HG03520 (cell line): ENCODE results near the gene MEX3B.

Source experiments
- ATAC-seq: cut with Tn5 transposase; IDR thresholded peaks from one replicate; pipeline ENCODE4 v1.9.1; 2021; ENCODE audit warnings: mild to moderate bottlenecking, moderate library complexity; ENCODE audit not compliant: unreplicated experiment

Gene MEX3B

DNA sequence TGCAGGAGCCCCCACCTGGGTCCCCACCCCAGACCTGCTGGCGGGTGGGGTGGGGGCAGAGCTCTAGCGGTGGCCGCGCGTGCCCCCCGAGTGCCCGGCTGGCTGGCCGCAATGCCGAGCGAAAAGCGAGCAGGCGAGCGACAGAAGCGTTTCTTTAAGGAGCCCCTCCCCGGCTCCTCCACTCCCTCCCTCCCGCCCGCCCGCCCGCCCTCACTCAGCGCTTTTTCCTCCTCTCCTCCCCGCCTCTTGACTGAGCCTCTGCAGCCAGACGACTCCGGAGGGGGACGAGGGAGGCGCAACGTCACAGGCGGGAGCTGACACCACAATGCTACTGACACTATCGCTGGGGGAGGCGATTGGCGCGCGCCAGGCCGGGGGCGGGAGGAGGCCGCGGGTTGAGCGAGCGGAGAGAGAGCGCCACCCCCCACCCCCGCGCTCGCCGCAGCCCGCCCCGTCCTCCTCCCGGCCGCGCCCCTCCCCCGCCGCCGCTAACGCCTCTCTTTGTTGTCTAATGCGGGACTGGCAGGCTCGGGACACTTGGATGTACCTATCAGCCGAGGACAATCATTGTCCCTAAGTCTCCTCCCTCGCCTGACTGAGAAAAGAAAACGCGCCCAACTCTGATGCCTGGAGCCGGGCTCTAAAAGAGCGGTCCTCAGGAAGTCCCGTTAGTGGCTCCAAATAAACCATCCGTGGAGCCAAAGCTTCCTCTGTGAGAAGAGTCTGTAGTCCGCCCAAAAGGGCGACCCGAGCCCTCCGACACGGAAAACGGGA, at the start of gene MEX3B:
Gene MEX3B (minus strand): TSS at position 127 of the 774 bp plus-strand sequence. CDS start 313 bp downstream, outside the sequence.
- peak; percentile 66 for ATAC-seq

DNA sequence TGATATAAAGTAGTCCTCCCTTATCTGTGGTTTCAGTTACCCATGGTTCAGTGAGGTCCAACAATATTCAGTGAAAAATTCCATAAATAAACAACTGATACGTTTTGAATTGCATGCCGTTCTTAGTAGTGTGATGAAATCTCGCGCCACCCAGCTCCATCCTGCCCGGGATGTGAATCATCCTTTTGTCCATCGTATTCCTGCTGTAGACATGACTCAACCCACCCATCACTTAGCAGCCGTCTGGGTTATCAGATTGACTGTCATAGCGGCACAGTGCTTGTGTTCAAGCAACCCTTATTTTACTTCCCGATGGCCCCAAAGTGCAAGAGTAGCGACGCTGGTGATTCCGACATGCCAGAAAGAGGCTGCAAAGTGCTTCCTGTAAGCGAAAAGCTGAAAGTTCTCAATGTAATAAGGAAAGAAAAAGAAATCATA, 48.0 kb upstream of the MEX3B start:
- no peak for ATAC-seq

DNA sequence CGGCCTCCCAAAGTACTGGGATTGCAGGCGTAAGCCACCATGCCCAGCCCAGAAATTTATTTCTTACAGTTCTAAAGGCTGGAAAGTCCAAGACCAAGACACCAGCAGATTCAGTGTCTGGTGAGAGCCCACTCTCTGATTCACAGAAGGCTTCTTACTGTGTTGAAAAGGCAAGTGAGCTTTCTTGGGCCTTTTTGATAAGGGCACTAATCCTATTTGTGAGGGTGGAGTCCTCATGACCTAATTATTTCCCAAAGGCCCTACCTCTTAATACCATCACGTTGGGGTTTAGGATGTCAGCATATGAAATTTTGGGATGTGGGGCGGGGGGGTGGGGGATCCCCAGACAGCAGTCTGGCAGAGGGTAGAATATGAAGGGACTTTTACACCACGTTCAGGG, 47.5 kb upstream of the MEX3B start:
- ATAC-seq = no peak

DNA sequence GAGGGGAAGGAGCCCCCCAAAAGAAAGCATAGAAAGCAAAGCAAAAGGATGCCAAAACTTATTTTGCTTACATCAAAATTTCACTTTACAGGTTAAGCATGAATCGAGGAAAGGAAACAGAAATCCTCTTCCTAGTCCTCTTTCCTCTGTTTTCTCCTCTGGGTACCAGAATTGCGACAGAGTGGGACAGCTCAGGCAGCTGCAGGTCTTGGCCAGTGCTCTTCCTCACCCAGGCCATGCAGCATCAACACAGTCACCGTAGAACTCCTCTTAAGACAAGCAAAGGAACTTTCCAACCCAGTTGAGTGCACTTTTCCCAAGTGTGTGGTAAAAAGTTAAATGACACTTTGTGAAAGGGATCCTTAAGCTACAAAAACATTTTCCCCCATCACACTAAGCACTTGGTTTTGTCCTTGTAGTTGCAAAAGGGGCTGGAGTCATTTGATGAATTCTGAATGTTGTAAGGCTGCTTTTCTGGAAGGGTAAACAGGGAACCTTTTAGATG, 45.9 kb upstream of the MEX3B start:
- no peak for ATAC-seq

DNA sequence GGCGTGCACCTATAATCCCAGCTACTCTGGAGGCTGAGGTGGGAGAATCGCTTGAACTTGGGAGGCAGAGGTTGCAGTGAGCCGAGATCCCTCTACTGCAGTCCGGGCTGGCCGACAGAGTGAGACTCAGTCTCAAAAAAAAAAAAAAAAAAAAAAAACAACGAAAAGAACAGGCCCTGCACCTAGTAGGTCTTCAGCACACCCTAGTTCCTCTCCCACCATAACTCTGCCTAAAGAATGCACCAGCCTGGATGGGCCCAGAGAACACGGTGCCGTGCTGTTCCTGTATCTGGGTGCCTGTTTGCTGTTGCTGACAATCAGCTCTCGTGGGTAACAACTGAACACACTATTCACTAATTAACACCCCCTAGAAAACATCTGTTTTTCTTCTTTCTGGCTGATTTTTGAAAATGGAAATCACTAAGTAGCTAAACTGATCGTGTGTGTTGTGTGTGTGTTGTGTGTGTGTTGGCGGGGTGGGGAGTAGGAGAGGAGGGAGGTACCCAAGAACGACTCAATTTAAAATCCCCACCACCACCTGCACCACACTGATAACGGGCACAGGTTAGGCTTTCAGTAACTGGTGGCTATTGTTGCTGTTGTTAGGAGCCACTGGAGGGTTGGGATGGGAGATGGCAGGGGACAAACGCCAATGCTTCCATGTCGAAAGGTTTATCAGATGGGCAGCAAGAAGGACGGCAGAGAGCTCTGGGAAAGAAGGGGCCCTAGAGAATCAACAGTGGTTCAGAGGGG, 40.6 kb upstream of the MEX3B start:
- ATAC-seq = no peak

DNA sequence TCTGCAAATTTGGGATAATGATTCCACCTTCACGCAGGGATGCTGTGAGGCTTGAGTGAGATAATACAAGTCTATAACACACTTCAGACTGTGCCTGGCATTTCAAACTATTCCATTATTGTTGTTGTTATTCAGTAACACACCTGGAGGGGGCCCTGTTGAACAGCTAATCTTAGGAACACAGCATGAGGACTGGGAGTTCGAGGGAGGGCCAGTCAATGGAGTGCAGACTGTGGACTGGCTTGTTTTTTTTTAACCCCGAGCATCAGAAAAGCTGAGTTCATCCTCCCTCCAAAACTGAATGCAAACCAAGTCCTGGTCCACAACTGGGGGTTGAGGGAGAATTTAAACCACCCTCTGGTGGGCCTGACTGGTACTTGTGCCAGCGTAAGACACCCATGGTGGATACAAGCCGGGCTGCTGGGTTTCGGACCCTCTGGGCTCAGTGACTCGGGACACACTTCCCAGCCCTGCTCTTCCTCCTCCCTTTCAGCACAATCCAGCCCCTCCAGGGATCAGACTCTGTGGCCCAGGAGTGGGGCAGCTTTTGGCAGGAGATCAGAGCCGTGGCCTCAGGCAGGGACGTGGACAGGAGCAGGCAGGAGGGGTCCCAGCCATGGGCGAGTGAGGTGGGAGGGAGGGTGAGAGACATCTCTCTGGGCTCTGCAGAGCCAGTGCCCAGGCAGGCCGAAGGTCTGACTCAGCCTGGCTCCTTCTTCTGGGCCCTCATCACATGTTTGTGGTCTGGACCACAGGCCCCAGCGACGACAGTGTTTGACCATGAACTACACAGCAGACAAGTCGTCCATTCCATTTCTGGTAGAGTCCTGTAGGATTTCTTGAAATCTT, 36.3 kb upstream of the MEX3B start:
- peak; percentile 64 for ATAC-seq

DNA sequence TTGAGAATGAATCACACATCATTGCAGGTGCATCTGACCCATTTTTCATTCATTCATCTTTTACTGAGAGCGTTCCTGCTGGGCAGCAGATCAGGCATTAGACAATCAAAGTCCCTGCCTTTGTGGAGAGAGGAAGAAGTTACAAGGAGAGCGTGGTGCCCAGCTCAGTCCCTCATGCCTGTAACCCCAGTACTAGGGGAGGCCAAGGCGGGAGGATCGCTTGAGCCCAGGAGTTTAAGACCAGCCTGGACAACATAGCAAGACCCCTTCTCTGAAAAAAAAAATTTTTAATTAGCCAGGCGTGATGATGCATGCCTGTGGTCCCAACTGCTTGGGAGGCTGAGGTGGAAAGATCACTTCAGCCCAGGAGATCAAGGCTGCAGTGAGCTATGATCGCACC, 35.0 kb upstream of the MEX3B start:
- ATAC-seq = no peak

DNA sequence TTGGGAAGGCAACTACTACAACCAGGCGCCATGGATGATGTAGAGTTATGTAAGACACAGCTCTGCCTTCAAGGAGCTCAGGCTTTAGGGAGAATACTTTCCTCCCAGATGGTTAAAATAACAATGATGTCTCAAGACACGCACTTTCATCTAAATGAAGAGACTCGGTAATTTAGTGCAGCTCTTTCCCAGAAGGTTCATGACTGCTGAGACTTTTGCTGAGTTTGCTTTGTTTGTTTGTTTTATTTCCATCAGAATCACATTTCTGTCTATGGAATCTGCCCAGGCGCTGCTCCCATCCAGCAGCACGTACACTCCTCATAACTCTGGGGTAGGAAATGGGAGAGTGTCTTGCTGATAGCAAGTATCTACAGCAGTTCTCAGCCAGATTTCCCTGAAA, 33.9 kb upstream of the MEX3B start:
- no peak for ATAC-seq

DNA sequence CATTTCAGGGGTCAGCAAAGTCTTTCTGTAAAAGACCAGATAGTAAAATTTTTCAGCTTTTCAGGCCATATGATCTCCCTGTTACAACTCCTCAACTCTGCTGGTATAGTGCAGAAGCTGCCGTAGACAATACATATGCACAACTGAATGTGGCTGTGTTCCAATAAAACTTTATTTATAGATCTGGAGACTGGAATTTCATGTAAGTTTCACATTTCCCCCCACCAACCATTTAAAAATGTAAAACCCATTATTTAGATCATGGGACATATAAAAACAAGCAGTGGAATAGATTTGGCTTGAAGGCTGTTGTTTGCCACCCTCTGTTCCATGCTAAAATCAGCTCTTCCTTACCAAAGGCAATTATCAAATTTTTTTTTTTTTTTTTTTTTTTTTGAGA, 28.8 kb upstream of the MEX3B start:
- ATAC-seq = no peak

DNA sequence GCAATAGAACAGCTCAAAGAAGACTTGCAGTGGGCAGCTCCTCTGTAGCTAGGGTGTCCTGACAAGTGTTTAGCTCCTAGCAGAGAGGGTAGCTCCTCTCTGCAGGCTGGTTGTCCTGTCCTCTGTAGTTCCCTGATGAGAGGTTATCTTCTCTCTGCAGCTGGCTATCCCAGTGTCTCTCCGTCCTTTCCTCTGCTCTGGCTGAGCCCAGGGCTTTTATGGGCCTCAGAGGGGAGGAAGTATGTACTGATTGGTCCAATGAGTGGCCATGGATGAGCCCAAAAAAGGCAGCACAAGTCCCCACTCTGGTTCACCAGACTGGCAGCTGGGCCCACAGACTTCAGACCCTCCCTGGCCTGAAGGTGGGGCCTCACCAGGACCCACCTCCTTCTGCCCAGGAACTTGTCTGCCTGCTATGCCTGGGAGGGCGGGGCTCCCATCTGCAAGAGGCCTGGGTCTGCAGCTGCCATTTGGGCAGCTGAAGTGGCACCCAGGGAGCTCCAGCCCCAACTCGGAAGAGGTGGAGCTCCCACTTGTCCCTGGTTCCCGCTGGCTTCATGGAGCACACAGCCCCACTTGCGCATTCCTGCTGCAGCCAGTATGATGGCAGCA, 27.2 kb upstream of the MEX3B start:
- ATAC-seq = no peak

DNA sequence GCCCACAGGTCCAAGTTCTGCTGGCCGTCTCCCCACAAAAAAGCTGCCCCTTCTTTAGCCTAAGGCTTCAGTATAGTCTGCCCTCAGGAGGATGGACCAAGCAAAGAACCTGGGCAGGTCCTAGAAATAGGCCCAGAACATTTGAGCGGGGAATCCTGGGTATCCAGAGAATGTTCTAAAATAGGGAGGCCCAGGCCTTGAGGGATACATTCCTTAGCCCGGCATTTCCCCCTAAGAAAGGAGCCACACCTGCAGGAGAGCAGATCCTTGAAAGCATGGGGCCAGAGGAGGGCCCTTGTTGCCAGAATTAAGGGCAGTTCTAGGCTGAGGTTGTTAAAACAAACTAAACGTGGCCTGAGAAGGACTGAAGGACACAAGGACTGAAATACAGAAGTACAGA, 20.6 kb upstream of the MEX3B start:
- ATAC-seq = no peak

DNA sequence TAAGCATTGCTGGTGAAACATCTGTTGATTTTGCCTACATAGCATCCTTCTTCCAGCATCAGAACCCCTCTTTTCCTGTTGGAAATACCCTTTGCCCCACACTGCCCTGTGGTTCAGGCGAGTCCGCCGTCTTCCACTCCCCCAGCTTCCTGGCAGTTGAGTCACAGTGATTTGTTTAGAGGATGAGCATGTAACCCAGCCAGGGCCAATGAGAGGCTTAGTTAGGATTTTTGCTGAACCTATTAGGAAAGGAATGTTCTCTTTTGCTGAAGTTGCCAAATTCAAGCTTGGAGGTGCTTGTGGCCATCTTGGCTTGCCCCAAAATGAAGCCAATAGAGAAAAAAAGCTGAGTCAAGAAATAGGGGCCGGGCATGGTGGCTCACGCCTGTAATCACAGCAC, 19.0 kb upstream of the MEX3B start:
- ATAC-seq = no peak

DNA sequence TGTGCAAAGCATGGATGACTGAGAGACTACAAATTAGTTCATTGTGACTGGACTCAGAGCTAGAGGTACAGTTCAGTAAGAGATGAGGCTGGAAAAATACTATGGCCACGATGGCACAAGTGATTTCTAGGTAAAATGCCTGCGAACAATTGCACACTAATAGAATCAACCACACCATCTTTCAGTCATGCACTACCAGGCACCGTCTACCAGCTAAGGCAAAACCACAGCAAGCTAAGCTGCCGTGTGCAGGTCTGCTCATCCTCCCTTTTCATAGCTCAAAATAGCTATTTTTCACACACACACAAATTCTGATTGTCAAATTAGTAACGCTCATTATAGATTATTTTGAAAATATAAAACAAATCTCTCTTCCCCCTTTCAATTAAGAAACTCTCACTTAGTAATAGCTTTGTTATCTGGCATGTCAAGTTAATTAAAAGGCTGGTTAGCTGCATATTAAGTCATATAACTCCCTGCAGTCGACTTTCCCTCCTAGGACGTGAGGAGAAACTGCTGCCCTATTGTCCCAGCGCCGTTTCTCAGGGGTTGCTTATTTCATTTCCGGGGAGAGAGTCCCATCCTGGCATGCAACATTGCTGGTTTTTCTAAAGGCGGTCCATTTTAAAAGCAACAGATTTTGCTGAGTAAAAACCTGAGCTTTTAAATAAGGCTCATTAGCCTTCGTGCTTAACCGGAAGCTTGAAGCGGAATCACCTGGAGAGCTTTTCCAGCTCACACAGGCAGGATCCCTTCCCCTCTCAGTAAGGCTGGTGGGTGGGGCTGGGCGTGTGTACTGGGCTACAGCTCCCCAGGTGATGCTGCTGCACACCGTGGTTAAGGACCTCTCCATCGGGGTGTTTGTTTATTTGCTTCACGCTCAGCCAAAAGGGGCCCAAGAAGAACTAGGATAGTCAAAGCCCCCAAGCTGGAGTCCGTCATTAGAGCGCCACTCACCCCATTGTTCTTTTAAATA, 16.9 kb upstream of the MEX3B start:
- ATAC-seq = no peak

DNA sequence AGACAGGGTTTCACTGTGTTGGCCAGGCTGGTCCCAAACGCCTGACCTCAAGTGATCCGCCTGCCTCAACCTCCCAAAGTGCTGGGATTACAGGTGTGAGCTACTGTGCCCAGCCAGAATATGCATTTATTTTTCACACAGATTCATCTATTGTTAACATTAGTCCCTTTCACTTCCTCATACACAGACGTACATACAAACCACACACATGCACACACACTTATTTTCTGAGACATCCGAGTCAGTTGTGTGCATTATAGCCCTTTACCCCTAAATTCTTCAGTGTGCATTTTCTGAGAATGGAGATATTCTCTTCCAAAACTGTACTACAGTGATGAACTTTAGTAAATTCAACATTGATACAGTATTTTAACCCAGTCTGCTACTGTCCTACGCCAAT, 15.0 kb upstream of the MEX3B start:
- ATAC-seq = no peak

DNA sequence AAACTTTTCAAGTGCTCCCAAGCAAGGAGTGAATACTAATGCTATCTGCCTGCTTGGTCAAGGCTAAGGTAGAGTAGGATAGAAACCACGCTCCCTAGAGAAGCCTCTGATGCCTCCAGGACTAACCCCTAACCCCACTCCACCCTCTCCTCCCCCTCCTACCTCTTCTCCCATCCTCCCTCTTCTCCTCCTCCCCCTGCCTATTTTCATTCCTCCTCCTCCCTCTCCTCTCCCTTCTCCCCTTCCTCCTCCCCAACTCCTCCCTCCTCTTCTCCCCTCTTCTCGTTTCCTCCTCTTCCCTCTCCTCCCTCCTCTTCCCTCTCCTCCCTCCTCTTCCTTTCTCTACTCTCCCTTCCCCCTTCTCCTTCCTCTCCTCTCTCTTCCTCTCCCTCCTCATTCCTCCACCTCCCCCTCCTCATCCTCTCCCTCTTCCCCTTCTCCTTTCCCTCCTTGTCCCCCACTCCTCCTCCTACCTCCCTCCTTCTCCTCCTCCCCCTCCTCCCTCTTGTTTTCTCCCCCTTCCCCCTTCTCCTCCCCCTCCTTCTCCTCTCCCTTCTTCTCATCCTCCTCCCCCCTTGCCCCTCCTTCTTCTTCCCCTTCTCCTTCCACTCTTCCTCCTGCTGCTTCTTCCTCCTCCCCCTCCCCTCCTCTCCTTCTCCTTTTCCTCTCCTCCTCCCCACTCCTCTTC, 12.8 kb upstream of the MEX3B start:
- ATAC-seq = no peak

DNA sequence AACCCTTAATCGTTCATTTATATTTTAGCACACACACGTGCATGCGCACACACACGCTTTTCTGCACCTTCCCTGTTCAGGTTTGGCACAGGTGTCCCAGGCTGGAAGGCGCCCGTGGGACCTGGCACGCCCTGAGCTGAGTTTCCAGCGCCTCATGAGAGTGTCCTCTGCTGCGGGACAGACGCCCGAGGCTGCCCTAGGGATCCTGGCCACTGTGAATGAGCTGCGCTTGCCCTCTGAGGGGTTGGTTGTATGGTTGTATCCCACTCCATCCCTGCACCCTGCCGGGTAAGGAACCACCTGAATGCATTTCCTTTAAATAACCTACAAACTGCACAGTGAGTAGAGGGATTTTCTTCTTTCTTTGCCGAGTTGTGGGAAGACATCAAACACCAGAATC, 12.2 kb upstream of the MEX3B start:
- ATAC-seq = no peak

DNA sequence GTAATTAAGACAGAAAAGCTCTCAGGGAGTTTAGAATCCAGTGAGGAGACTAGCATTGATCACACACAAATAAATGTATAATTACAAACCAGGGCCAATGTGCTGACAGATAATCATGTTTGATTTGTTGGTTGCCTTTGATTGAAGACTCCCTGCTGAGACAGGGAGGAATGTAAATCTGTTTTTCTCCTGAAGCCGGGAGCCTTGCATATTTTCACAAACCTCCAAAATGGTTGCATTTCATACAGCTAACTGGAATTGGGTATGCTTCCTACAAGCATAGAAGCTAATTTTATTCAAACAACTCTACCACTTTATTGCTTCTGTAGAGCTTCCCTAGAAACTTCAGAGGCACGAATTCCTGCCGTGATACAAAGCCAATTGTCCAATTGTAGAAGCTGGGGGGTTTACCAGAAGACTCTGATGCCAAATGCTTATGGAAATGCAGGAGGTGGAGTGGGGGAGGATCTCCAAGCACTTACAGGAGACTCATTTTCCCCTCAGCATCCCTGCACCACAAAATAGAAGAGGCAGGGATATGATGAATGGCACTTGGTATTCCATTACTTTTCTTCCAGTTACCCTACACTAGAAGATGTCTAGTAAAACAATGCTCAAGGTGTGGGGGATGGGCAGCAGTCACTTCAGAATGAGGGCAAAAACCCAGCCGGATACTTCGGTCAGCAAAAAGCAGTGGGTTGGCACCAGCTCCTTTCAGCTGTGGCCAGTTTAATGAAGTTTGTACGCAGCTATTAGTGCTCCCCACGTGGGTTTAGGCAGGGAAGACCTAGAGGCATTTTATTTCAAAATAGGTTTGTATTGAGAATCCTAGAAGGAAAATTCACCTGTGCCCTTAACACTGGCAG, 11.4 kb upstream of the MEX3B start:
- ATAC-seq = no peak

DNA sequence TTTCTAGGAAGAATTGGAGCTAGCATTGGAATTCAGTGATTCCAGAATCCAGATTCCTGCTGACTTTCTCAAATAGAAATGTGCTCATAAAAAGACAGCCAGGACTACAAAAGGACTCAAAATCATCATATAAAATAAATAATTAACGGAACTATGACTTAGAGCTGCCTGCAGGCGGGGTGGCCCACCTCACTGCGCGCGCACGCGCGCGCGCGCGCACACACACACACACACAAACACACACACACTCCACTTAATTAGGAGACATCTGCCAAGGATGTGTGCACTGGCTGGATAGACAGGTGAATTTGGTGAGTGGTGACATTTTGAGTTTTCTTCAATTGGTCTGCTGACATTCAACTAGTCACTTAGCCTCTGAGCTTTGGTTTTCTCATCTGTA, 6.9 kb upstream of the MEX3B start:
- ATAC-seq = no peak
